Spinal cord (tissue), 10 donors: Measurements from ENCODE around the gene STMN3. TPM values are rescaled to one million over a fixed set of nuclear protein-coding genes. Genes with fewer than 3 reads are reported as not detected.
A peak's percentile ranks its signal among the peaks of the same experiment; 100 is the strongest.
"Not testable (repeated sequence)": the region's sequence is repeated elsewhere in the genome, so short reads cannot be mapped to it uniquely, and the experiment has no call there.

Source experiments
- DNase-seq, 6 donors: peaks; one replicate each; pipeline versions ENCODE4 v3.0.0 to v3.0.0-alpha.2; 2013 to 2015; ENCODE audit warnings: low spot score in 6 of 6, low read depth in 4 of 6
- H3K27ac ChIP-seq: one replicate; pipeline ENCODE4 v1.5.1; 2013; ENCODE audit warnings: low read depth, low read length, control low read depth
- H3K27me3 ChIP-seq: one replicate; pipeline ENCODE4 v1.6.1; 2013; ENCODE audit warnings: low read length; ENCODE audit not compliant: control insufficient read depth, insufficient read depth
- H3K36me3 ChIP-seq: one replicate; pipeline ENCODE4 v1.6.1; 2013; ENCODE audit warnings: low read length; ENCODE audit not compliant: control insufficient read depth, insufficient read depth
- H3K4me1 ChIP-seq: one replicate; pipeline ENCODE4 v1.6.1; 2013; ENCODE audit warnings: low read length; ENCODE audit not compliant: control insufficient read depth, insufficient read depth
- H3K4me3 ChIP-seq: one replicate; pipeline ENCODE4 v1.5.1; 2013; ENCODE audit warnings: low read depth, low read length, control low read depth
- H3K9me3 ChIP-seq: one replicate; pipeline ENCODE4 v1.6.1; 2013; ENCODE audit warnings: low read length; ENCODE audit not compliant: control insufficient read depth, insufficient read depth
- WGBS: methylation state at CpG from one replicate; pipeline ENCODE4 v1.1.5; 2013; ENCODE audit warnings: missing lambda C conversion rate; ENCODE audit not compliant: insufficient coverage; 5-methylcytosine and 5-hydroxymethylcytosine counted together
- polyA plus RNA-seq, 2 donors: library from polyadenylated mRNA; unstranded; fragments of 120-200 nt; gene quantifications; one replicate each; pipeline ENCODE4 v1.2.1, GENCODE V29; 2013; ENCODE audit not compliant: insufficient read length in 2 of 2
- total RNA-seq, 2 donors: library from RNA; depleted of rRNA in 1 of 2; stranded (reverse); fragments of 120-200 nt in 1 of 2; fragments of >200 nt in 1 of 2; gene quantifications; one replicate each; pipeline versions ENCODE4 v1.2.3 to v1.2.4, GENCODE V29; 2013 to 2014
- donor health status: healthy.

The STMN3 gene
- total and polyA plus RNA-seq, 4 donors, result 137 to 495 (median 318) TPM

GRCh38 chr20:63664861-63665594, 11.8 kb upstream of the STMN3 start:
- Histone ChIP-seq H3K27me3 (no peaks in the 10 kb centered on the region), H3K4me1 (peaks cover 22% of the 10 kb centered on the region), H3K9me3 (no peaks in the 10 kb centered on the region), H3K27ac (peak overlapping the region; percentile 25), H3K4me3 (no peak overlapping the region), H3K36me3 (peaks cover 87% of the 10 kb centered on the region)
- peak in 3 of 6 donors; percentile 48 to 93 (median 86) for DNase-seq
- 45% methylated on average over 13 of the region's 18 CpGs for WGBS

GRCh38 chr20:63664143-63664851, 11.1 kb upstream of the STMN3 start:
- Histone ChIP-seq H3K36me3 (peaks cover 90% of the 10 kb centered on the region), H3K9me3 (no peaks in the 10 kb centered on the region), H3K27ac (no peak overlapping the region), H3K4me1 (peaks cover 26% of the 10 kb centered on the region), H3K4me3 (no peak overlapping the region), H3K27me3 (no peaks in the 10 kb centered on the region)
- DNase-seq, result no peak
- whole genome bisulfite sequencing, result 87% methylated on average over 22 of the region's 22 CpGs

- Histone ChIP-seq H3K36me3 (peaks cover 84% of the 10 kb centered on the region), H3K27ac (no peak overlapping the region), H3K27me3 (no peaks in the 10 kb centered on the region), H3K9me3 (no peaks in the 10 kb centered on the region), H3K4me3 (no peak overlapping the region), H3K4me1 (peaks cover 34% of the 10 kb centered on the region)
- WGBS, result 94% methylated on average over 26 of the region's 26 CpGs
- DNase-seq, result no peak
Observed at GRCh38 chr20:63663332-63664066, 10.3 kb upstream of the STMN3 start.

- no peak for DNase-seq
- H3K36me3 ChIP-seq, result peaks cover 77% of the 10 kb centered on the region
- WGBS, result 98% methylated on average over 9 of the region's 9 CpGs
- no peaks in the 10 kb centered on the region for H3K9me3 ChIP-seq
- no peak overlapping the region for H3K4me3 ChIP-seq
- no peak overlapping the region for H3K27ac ChIP-seq
- H3K4me1 ChIP-seq, result peaks cover 37% of the 10 kb centered on the region
- H3K27me3 ChIP-seq, result no peaks in the 10 kb centered on the region
Observed at GRCh38 chr20:63662813-63663189, 9.6 kb upstream of the STMN3 start.

- Histone ChIP-seq H3K27me3 (no peaks in the 10 kb centered on the region), H3K27ac (no peak overlapping the region), H3K9me3 (no peaks in the 10 kb centered on the region), H3K4me1 (peaks cover 43% of the 10 kb centered on the region), H3K4me3 (no peak overlapping the region), H3K36me3 (peaks cover 71% of the 10 kb centered on the region)
- no peak for DNase-seq
- WGBS, result 93% methylated on average over 31 of the region's 33 CpGs
Observed at GRCh38 chr20:63661959-63662812, 9.0 kb upstream of the STMN3 start.

GRCh38 chr20:63661108-63661507, 7.9 kb upstream of the STMN3 start:
- peaks cover 62% of the 10 kb centered on the region for H3K36me3 ChIP-seq
- no peaks in the 10 kb centered on the region for H3K27me3 ChIP-seq
- H3K4me3 ChIP-seq, result no peak overlapping the region
- H3K9me3 ChIP-seq, result no peaks in the 10 kb centered on the region
- no peak for DNase-seq
- peaks cover 50% of the 10 kb centered on the region for H3K4me1 ChIP-seq
- 96% methylated on average over 22 of the region's 22 CpGs for WGBS
- H3K27ac ChIP-seq, result no peak overlapping the region

- peaks cover 57% of the 10 kb centered on the region for H3K36me3 ChIP-seq
- H3K9me3 ChIP-seq, result no peaks in the 10 kb centered on the region
- WGBS, result 98% methylated on average over 5 of the region's 8 CpGs
- no peak overlapping the region for H3K27ac ChIP-seq
- H3K4me1 ChIP-seq, result peaks cover 47% of the 10 kb centered on the region
- H3K27me3 ChIP-seq, result no peaks in the 10 kb centered on the region
- no peak for DNase-seq
- H3K4me3 ChIP-seq, result no peak overlapping the region
Observed at GRCh38 chr20:63660622-63661021, 7.4 kb upstream of the STMN3 start.

GRCh38 chr20:63660174-63660573, 7.0 kb upstream of the STMN3 start:
- not testable (repeated sequence) for DNase-seq, H3K27me3 ChIP-seq, H3K27ac ChIP-seq, H3K9me3 ChIP-seq, H3K4me3 ChIP-seq
- H3K36me3 ChIP-seq, result peaks cover 53% of the 10 kb centered on the region
- 86% methylated on average over 10 of the region's 10 CpGs for WGBS
- peaks cover 44% of the 10 kb centered on the region for H3K4me1 ChIP-seq

GRCh38 chr20:63659370-63659769, 6.1 kb upstream of the STMN3 start:
- Histone ChIP-seq H3K27ac (peak overlapping the region; percentile 92), H3K9me3 (no peaks in the 10 kb centered on the region), H3K4me3 (peak overlapping the region; percentile 96), H3K27me3 (no peaks in the 10 kb centered on the region), H3K36me3 (peaks cover 45% of the 10 kb centered on the region), H3K4me1 (peaks cover 44% of the 10 kb centered on the region)
- DNase-seq, result no peak
- 74% methylated on average over 10 of the region's 13 CpGs for WGBS
